ENCODE measurements around the gene USP44. TPM values are rescaled to one million over a fixed set of nuclear protein-coding genes. Genes with fewer than 3 reads are reported as not detected.
A peak's percentile ranks its signal among the peaks of the same experiment; 100 is the strongest.
"Not testable (repeated sequence)": the region's sequence is repeated elsewhere in the genome, so short reads cannot be mapped to it uniquely, and the experiment has no call there.

Gene USP44
- total RNA-seq, 1 donor from 2014 or later = 1.3 TPM

GRCh38 chr12:95509300-95509699 is 42.0 kb downstream of the USP44 start:
- DNase-seq (ENCODE audit: low spot score) = no peak

GRCh38 chr12:95506707-95507523 is 44.4 kb downstream of the USP44 start:
- DNase-seq (ENCODE audit: low spot score) = no peak

GRCh38 chr12:95505039-95505438 is 46.2 kb downstream of the USP44 start:
- no peak for DNase-seq (ENCODE audit: low spot score)

- DNase-seq (ENCODE audit: low spot score) = no peak
Measured at GRCh38 chr12:95504140-95504539, 47.1 kb downstream of the USP44 start.

GRCh38 chr12:95499772-95500171 is 51.5 kb downstream of the USP44 start:
- DNase-seq (ENCODE audit: low spot score) = no peak

- no peak for DNase-seq (ENCODE audit: low spot score)
Measured at GRCh38 chr12:95498968-95499367, 52.3 kb downstream of the USP44 start.

- DNase-seq (ENCODE audit: low spot score) = no peak
Measured at GRCh38 chr12:95497031-95497430, 54.2 kb downstream of the USP44 start.

- no peak for DNase-seq (ENCODE audit: low spot score)
Measured at GRCh38 chr12:95495433-95495832, 55.8 kb downstream of the USP44 start.

- no peak for DNase-seq (ENCODE audit: low spot score)
Measured at GRCh38 chr12:95494888-95495287, 56.4 kb downstream of the USP44 start.

- no peak for DNase-seq (ENCODE audit: low spot score)
Measured at GRCh38 chr12:95492462-95492861, 58.8 kb downstream of the USP44 start.

- DNase-seq (ENCODE audit: low spot score) = no peak
Measured at GRCh38 chr12:95487024-95487423, 64.3 kb downstream of the USP44 start.

GRCh38 chr12:95484524-95484923 is 66.8 kb downstream of the USP44 start:
- no peak for DNase-seq (ENCODE audit: low spot score)

GRCh38 chr12:95482564-95482963 is 68.7 kb downstream of the USP44 start:
- not testable (repeated sequence) for DNase-seq (ENCODE audit: low spot score)

GRCh38 chr12:95481888-95482287 is 69.4 kb downstream of the USP44 start:
- DNase-seq (ENCODE audit: low spot score) = no peak

- DNase-seq (ENCODE audit: low spot score) = no peak
Measured at GRCh38 chr12:95481072-95481471, 70.2 kb downstream of the USP44 start.

GRCh38 chr12:95480230-95480629 is 71.0 kb downstream of the USP44 start:
- DNase-seq (ENCODE audit: low spot score) = no peak

- DNase-seq (ENCODE audit: low spot score) = no peak
Measured at GRCh38 chr12:95474660-95474958, 76.7 kb downstream of the USP44 start.

GRCh38 chr12:95473884-95474659 is 77.2 kb downstream of the USP44 start, which contains the start of gene METAP2:
TSS of gene METAP2 (plus strand) at chr12:95474152. CDS start at chr12:95474180, 28 bp downstream.
- DNase-seq (ENCODE audit: low spot score) = peak; percentile 97

- DNase-seq (ENCODE audit: low spot score) = peak; percentile 57
Measured at GRCh38 chr12:95473231-95473883, 77.9 kb downstream of the USP44 start.

GRCh38 chr12:95470300-95470699 is 81.0 kb downstream of the USP44 start:
- no peak for DNase-seq (ENCODE audit: low spot score)

Data from ureter (tissue), 1 donor.